Esophagus squamous epithelium (tissue), 4 donors: Measurements from ENCODE around the gene KTI12.

ENCODE experiments used
- CTCF ChIP-seq, 6 experiments: fragments of 450-650 bp in 4 of 6; fragments of 200-600 bp in 2 of 6; sonication (generic) in 2 of 6; IDR thresholded peaks; one replicate each; pipeline ENCODE4 v1.5.1; 2016 to 2019; ENCODE audit warnings: antibody characterized with exemption in 6 of 6, mild to moderate bottlenecking in 4 of 6, moderate library complexity in 4 of 6
- POLR2A ChIP-seq, 4 donors: fragments of 450-650 bp; IDR thresholded peaks; one replicate each; pipeline ENCODE4 v1.6.1; 2017; ENCODE audit warnings: antibody characterized with exemption in 4 of 4, mild to moderate bottlenecking in 4 of 4, moderate library complexity in 3 of 4

GRCh38 chr1:52059888-52060287 lies 26.3 kb upstream of the KTI12 start:
- TF ChIP-seq CTCF (IDR thresholded peaks at IDR 0.05) (no peak), POLR2A (IDR thresholded peaks at IDR 0.05) (no peak)
